Measurements from ENCODE around the gene USP33.
"Not testable (repeated sequence)": the region's sequence is repeated elsewhere in the genome, so short reads cannot be mapped to it uniquely, and the experiment has no call there.

Gene USP33

GRCh38 chr1:77759071-77760028 is at the start of gene USP33:
TSS of gene USP33 (minus strand) at chr1:77759852. CDS start at chr1:77741697, 18,155 bp downstream.
- Histone ChIP-seq H3K9ac (ENCODE audit: low read length) (peak within 1 kb of the TSS; percentile 92), H3K4me1 (ENCODE audit: control insufficient read depth, insufficient read depth, low read length) (peaks cover 22% of the 10 kb centered on the region), H3K27me3 (ENCODE audit: control insufficient read depth, insufficient read depth, low read length) (no peaks in the 10 kb centered on the region), H3K9me3 (ENCODE audit: control insufficient read depth, low read length) (no peaks in the 10 kb centered on the region), H3K36me3 (ENCODE audit: control insufficient read depth, insufficient read depth, low read length) (no peaks in the 10 kb centered on the region), H3K4me3 (ENCODE audit: low read length) (peak within 1 kb of the TSS; percentile 57)

GRCh38 chr1:77803371-77803770 is 43.7 kb upstream of the USP33 start:
- Histone ChIP-seq H3K4me3 (ENCODE audit: low read length) (no peak overlapping the region), H3K27me3 (ENCODE audit: control insufficient read depth, insufficient read depth, low read length) (no peaks in the 10 kb centered on the region), H3K4me1 (ENCODE audit: control insufficient read depth, insufficient read depth, low read length) (no peaks in the 10 kb centered on the region), H3K9ac (ENCODE audit: low read length) (no peak overlapping the region), H3K36me3 (ENCODE audit: control insufficient read depth, insufficient read depth, low read length) (no peaks in the 10 kb centered on the region), H3K9me3 (ENCODE audit: control insufficient read depth, low read length) (no peaks in the 10 kb centered on the region)

- H3K27me3 ChIP-seq (ENCODE audit: control insufficient read depth, insufficient read depth, low read length) = no peaks in the 10 kb centered on the region
- H3K9ac ChIP-seq (ENCODE audit: low read length) = no peak overlapping the region
- no peaks in the 10 kb centered on the region for H3K4me1 ChIP-seq (ENCODE audit: control insufficient read depth, insufficient read depth, low read length)
- H3K4me3 ChIP-seq (ENCODE audit: low read length) = no peak overlapping the region
- H3K9me3 ChIP-seq (ENCODE audit: control insufficient read depth, low read length) = no peaks in the 10 kb centered on the region
- H3K36me3 ChIP-seq (ENCODE audit: control insufficient read depth, insufficient read depth, low read length) = no peaks in the 10 kb centered on the region
These were observed 42.4 kb upstream of the USP33 start for GRCh38 chr1:77802026-77802425.

- H3K36me3 ChIP-seq (ENCODE audit: control insufficient read depth, insufficient read depth, low read length) = no peaks in the 10 kb centered on the region
- no peaks in the 10 kb centered on the region for H3K27me3 ChIP-seq (ENCODE audit: control insufficient read depth, insufficient read depth, low read length)
These were observed 38.3 kb upstream of the USP33 start for GRCh38 chr1:77797991-77798390.

GRCh38 chr1:77796695-77797405 is 37.2 kb upstream of the USP33 start:
- H3K4me1 ChIP-seq (ENCODE audit: control insufficient read depth, insufficient read depth, low read length) = no peaks in the 10 kb centered on the region
- H3K9me3 ChIP-seq (ENCODE audit: control insufficient read depth, low read length) = no peaks in the 10 kb centered on the region
- H3K27me3 ChIP-seq (ENCODE audit: control insufficient read depth, insufficient read depth, low read length) = no peaks in the 10 kb centered on the region
- no peak overlapping the region for H3K4me3 ChIP-seq (ENCODE audit: low read length)
- H3K36me3 ChIP-seq (ENCODE audit: control insufficient read depth, insufficient read depth, low read length) = no peaks in the 10 kb centered on the region
- no peak overlapping the region for H3K9ac ChIP-seq (ENCODE audit: low read length)

More at GRCh38 chr1:77797991-77798390, 38.3 kb upstream of the USP33 start:
- Histone ChIP-seq H3K4me1 (ENCODE audit: control insufficient read depth, insufficient read depth, low read length) (no peaks in the 10 kb centered on the region), H3K9me3 (ENCODE audit: control insufficient read depth, low read length) (no peaks in the 10 kb centered on the region), H3K4me3 (ENCODE audit: low read length) (no peak overlapping the region), H3K9ac (ENCODE audit: low read length) (no peak overlapping the region)

- Histone ChIP-seq H3K27me3 (ENCODE audit: control insufficient read depth, insufficient read depth, low read length) (no peaks in the 10 kb centered on the region), H3K36me3 (ENCODE audit: control insufficient read depth, insufficient read depth, low read length) (no peaks in the 10 kb centered on the region), H3K4me3 (ENCODE audit: low read length) (no peak overlapping the region), H3K4me1 (ENCODE audit: control insufficient read depth, insufficient read depth, low read length) (no peaks in the 10 kb centered on the region), H3K9me3 (ENCODE audit: control insufficient read depth, low read length) (no peaks in the 10 kb centered on the region), H3K9ac (ENCODE audit: low read length) (no peak overlapping the region)
These were observed 34.9 kb upstream of the USP33 start for GRCh38 chr1:77794550-77794949.

- H3K9me3 ChIP-seq (ENCODE audit: control insufficient read depth, low read length); H3K9ac ChIP-seq (ENCODE audit: low read length); H3K36me3 ChIP-seq (ENCODE audit: control insufficient read depth, insufficient read depth, low read length); H3K27me3 ChIP-seq (ENCODE audit: control insufficient read depth, insufficient read depth, low read length); H3K4me3 ChIP-seq (ENCODE audit: low read length); H3K4me1 ChIP-seq (ENCODE audit: control insufficient read depth, insufficient read depth, low read length): not testable (repeated sequence)
These were observed 26.6 kb upstream of the USP33 start for GRCh38 chr1:77786093-77786741.

GRCh38 chr1:77783141-77783540 is 23.5 kb upstream of the USP33 start:
- no peak overlapping the region for H3K4me3 ChIP-seq (ENCODE audit: low read length)
- H3K4me1 ChIP-seq (ENCODE audit: control insufficient read depth, insufficient read depth, low read length) = peaks cover 3% of the 10 kb centered on the region
- H3K36me3 ChIP-seq (ENCODE audit: control insufficient read depth, insufficient read depth, low read length) = peaks cover 4% of the 10 kb centered on the region
- H3K27me3 ChIP-seq (ENCODE audit: control insufficient read depth, insufficient read depth, low read length) = no peaks in the 10 kb centered on the region
- H3K9ac ChIP-seq (ENCODE audit: low read length) = no peak overlapping the region
- no peaks in the 10 kb centered on the region for H3K9me3 ChIP-seq (ENCODE audit: control insufficient read depth, low read length)

- H3K9ac ChIP-seq (ENCODE audit: low read length) = no peak overlapping the region
- H3K27me3 ChIP-seq (ENCODE audit: control insufficient read depth, insufficient read depth, low read length) = no peaks in the 10 kb centered on the region
- H3K36me3 ChIP-seq (ENCODE audit: control insufficient read depth, insufficient read depth, low read length) = peaks cover 4% of the 10 kb centered on the region
- no peaks in the 10 kb centered on the region for H3K9me3 ChIP-seq (ENCODE audit: control insufficient read depth, low read length)
- H3K4me1 ChIP-seq (ENCODE audit: control insufficient read depth, insufficient read depth, low read length) = peaks cover 3% of the 10 kb centered on the region
- no peak overlapping the region for H3K4me3 ChIP-seq (ENCODE audit: low read length)
These were observed 22.0 kb upstream of the USP33 start for GRCh38 chr1:77781683-77782082.

GRCh38 chr1:77779529-77780281 is 20.1 kb upstream of the USP33 start, which contains the start of gene MIGA1:
TSS of gene MIGA1 (plus strand) at chr1:77779649. CDS start at chr1:77783253, 3,604 bp downstream.
- Histone ChIP-seq H3K27me3 (ENCODE audit: control insufficient read depth, insufficient read depth, low read length) (no peaks in the 10 kb centered on the region), H3K4me3 (ENCODE audit: low read length) (peak within 1 kb of the TSS; percentile 86), H3K9me3 (ENCODE audit: control insufficient read depth, low read length) (no peaks in the 10 kb centered on the region), H3K9ac (ENCODE audit: low read length) (peak within 1 kb of the TSS; percentile 79), H3K4me1 (ENCODE audit: control insufficient read depth, insufficient read depth, low read length) (peaks cover 3% of the 10 kb centered on the region), H3K36me3 (ENCODE audit: control insufficient read depth, insufficient read depth, low read length) (peaks cover 4% of the 10 kb centered on the region)

GRCh38 chr1:77776007-77776700 is 16.5 kb upstream of the USP33 start:
- no peaks in the 10 kb centered on the region for H3K27me3 ChIP-seq (ENCODE audit: control insufficient read depth, insufficient read depth, low read length)
- H3K4me1 ChIP-seq (ENCODE audit: control insufficient read depth, insufficient read depth, low read length) = no peaks in the 10 kb centered on the region
- no peaks in the 10 kb centered on the region for H3K9me3 ChIP-seq (ENCODE audit: control insufficient read depth, low read length)
- H3K9ac ChIP-seq (ENCODE audit: low read length) = no peak overlapping the region
- H3K36me3 ChIP-seq (ENCODE audit: control insufficient read depth, insufficient read depth, low read length) = no peaks in the 10 kb centered on the region
- H3K4me3 ChIP-seq (ENCODE audit: low read length) = no peak overlapping the region
